GM10266 (cell line): ENCODE measurements around the gene NEDD4L.

ENCODE experiments used
- DNase-seq: peaks from one replicate; pipeline ENCODE4 v3.0.0; 2012; ENCODE audit errors: extremely low spot score
- CTCF ChIP-seq: IDR thresholded peaks from 2 replicates; pipeline ENCODE4 v1.5.1; 2012; ENCODE audit warnings: mild to moderate bottlenecking, low read depth; ENCODE audit not compliant: control insufficient read depth, insufficient read depth; ENCODE audit errors: missing control alignments

Gene NEDD4L

GRCh38 chr18:58344861-58345463 is 300.9 kb downstream of the NEDD4L start:
- no peak for TF ChIP-seq CTCF
- DNase-seq, result no peak

DNA sequence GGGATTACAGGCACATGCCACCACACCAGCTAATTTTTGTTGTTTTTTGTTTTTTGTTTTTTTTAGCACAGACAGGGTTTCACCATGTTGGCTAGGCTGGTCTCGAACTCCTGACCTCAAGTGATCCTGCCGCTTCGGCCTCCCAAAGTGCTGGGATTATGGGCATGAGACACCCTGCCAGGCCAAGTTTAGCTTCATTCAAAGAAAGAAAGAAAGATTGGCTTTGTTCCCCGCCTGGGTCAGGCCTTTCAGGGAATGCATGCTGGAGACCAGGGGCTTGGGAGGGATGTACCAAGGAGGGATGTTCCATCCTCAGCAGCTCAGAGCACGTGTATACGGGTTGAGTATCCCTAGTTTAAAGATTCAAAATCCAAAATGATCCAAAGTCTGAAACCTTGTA is 301.8 kb downstream of the NEDD4L start:
- DNase-seq, result no peak
- no peak for TF ChIP-seq CTCF

DNA sequence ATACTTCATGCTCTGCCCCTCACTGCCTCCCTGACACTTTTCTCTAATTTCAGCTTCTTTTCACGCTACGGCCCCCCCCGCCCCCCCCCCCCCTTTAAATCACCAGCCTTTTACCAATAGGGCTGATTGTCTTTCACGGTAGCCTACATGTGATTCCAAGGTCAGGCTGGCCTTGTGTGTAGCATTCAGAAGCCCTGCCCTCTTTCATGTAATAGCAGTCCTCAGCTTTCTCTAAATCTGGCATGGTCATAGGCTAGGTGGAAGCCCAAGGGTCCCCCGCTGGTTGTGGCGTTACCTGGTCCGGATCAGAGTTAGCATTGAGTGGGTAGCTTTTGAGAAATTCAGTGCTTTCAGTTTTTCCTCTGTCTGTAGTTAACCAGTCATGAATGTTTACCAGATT is 303.1 kb downstream of the NEDD4L start:
- no peak for TF ChIP-seq CTCF

GRCh38 chr18:58348517-58348916 is 304.5 kb downstream of the NEDD4L start:
- no peak for DNase-seq

More for the DNA sequence above, 303.1 kb downstream of the NEDD4L start:
- no peak for DNase-seq

GRCh38 chr18:58348951-58349350 is 304.9 kb downstream of the NEDD4L start:
- DNase-seq, result no peak
- TF ChIP-seq CTCF, result no peak

More at GRCh38 chr18:58348517-58348916, 304.5 kb downstream of the NEDD4L start:
- TF ChIP-seq CTCF, result no peak

- DNase-seq, result peak; percentile 12
- no peak for TF ChIP-seq CTCF
Measured at GRCh38 chr18:58349650-58350049, 305.6 kb downstream of the NEDD4L start.

DNA sequence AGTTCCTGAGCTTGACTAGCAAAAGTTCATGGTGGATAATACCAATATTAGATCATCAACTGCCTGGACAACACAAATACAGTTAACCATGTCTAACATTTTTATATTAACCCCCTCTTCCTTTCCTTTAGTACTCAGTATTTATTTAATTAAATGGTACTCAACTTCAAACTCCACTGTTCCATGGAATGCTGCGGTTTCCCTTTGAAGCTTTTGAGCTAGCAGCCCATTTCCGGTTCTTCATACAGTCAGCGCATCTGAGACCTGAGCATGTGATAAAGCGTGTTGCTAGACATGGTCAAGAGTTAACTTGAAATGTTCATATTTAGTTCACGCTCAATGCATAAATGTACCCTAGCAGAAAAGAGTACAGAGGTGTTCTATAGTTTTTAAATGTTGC is 306.5 kb downstream of the NEDD4L start:
- no peak for DNase-seq
- TF ChIP-seq CTCF, result no peak
